ENCODE results near the gene SNRPD3. TPM values are rescaled to one million over a fixed set of nuclear protein-coding genes. Genes with fewer than 3 reads are reported as not detected.

SNRPD3 gene
- total and polyA plus RNA-seq, 9 of the 15 experiments (the other 6 are each of a cell fraction or from before 2014, with no cell fraction given): 131 to 366 (median 274) TPM

- TF ChIP-seq, protein P1, sequence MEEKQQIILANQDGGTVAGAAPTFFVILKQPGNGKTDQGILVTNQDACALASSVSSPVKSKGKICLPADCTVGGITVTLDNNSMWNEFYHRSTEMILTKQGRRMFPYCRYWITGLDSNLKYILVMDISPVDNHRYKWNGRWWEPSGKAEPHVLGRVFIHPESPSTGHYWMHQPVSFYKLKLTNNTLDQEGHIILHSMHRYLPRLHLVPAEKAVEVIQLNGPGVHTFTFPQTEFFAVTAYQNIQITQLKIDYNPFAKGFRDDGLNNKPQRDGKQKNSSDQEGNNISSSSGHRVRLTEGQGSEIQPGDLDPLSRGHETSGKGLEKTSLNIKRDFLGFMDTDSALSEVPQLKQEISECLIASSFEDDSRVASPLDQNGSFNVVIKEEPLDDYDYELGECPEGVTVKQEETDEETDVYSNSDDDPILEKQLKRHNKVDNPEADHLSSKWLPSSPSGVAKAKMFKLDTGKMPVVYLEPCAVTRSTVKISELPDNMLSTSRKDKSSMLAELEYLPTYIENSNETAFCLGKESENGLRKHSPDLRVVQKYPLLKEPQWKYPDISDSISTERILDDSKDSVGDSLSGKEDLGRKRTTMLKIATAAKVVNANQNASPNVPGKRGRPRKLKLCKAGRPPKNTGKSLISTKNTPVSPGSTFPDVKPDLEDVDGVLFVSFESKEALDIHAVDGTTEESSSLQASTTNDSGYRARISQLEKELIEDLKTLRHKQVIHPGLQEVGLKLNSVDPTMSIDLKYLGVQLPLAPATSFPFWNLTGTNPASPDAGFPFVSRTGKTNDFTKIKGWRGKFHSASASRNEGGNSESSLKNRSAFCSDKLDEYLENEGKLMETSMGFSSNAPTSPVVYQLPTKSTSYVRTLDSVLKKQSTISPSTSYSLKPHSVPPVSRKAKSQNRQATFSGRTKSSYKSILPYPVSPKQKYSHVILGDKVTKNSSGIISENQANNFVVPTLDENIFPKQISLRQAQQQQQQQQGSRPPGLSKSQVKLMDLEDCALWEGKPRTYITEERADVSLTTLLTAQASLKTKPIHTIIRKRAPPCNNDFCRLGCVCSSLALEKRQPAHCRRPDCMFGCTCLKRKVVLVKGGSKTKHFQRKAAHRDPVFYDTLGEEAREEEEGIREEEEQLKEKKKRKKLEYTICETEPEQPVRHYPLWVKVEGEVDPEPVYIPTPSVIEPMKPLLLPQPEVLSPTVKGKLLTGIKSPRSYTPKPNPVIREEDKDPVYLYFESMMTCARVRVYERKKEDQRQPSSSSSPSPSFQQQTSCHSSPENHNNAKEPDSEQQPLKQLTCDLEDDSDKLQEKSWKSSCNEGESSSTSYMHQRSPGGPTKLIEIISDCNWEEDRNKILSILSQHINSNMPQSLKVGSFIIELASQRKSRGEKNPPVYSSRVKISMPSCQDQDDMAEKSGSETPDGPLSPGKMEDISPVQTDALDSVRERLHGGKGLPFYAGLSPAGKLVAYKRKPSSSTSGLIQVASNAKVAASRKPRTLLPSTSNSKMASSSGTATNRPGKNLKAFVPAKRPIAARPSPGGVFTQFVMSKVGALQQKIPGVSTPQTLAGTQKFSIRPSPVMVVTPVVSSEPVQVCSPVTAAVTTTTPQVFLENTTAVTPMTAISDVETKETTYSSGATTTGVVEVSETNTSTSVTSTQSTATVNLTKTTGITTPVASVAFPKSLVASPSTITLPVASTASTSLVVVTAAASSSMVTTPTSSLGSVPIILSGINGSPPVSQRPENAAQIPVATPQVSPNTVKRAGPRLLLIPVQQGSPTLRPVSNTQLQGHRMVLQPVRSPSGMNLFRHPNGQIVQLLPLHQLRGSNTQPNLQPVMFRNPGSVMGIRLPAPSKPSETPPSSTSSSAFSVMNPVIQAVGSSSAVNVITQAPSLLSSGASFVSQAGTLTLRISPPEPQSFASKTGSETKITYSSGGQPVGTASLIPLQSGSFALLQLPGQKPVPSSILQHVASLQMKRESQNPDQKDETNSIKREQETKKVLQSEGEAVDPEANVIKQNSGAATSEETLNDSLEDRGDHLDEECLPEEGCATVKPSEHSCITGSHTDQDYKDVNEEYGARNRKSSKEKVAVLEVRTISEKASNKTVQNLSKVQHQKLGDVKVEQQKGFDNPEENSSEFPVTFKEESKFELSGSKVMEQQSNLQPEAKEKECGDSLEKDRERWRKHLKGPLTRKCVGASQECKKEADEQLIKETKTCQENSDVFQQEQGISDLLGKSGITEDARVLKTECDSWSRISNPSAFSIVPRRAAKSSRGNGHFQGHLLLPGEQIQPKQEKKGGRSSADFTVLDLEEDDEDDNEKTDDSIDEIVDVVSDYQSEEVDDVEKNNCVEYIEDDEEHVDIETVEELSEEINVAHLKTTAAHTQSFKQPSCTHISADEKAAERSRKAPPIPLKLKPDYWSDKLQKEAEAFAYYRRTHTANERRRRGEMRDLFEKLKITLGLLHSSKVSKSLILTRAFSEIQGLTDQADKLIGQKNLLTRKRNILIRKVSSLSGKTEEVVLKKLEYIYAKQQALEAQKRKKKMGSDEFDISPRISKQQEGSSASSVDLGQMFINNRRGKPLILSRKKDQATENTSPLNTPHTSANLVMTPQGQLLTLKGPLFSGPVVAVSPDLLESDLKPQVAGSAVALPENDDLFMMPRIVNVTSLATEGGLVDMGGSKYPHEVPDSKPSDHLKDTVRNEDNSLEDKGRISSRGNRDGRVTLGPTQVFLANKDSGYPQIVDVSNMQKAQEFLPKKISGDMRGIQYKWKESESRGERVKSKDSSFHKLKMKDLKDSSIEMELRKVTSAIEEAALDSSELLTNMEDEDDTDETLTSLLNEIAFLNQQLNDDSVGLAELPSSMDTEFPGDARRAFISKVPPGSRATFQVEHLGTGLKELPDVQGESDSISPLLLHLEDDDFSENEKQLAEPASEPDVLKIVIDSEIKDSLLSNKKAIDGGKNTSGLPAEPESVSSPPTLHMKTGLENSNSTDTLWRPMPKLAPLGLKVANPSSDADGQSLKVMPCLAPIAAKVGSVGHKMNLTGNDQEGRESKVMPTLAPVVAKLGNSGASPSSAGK (IDR thresholded peaks at IDR 0.05): no peak
- TF ChIP-seq RNF219 (CRISPR knock-in tag; IDR thresholded peaks at IDR 0.05) (no peak), ZNF184 (CRISPR knock-in tag; IDR thresholded peaks at IDR 0.05) (no peak), SNAPC5 (CRISPR knock-in tag; IDR thresholded peaks at IDR 0.05) (no peak), NR2C2 (CRISPR knock-in tag; IDR thresholded peaks at IDR 0.05) (peak; percentile 84), NR2C2 (tag; IDR thresholded peaks at IDR 0.05) (peak; percentile 89), ZKSCAN8 (CRISPR knock-in tag; IDR thresholded peaks at IDR 0.05) (no peak), ARID1B (IDR thresholded peaks at IDR 0.05) (no peak), ZNF431 (CRISPR knock-in tag; IDR thresholded peaks at IDR 0.05) (no peak), CBFA2T3 (IDR thresholded peaks at IDR 0.05) (peak; percentile 52), MEF2A (IDR thresholded peaks at IDR 0.05; ENCODE audit: control insufficient read depth, low read depth, low read length) (no peak), HDAC1 (IDR thresholded peaks at IDR 0.05) (peak in 1 of 2 experiments; percentile 68; a peak in 2 of 4 replicates), HOXB6 (CRISPR knock-in tag; IDR thresholded peaks at IDR 0.05; ENCODE audit: borderline replicate concordance) (no peak)
Observed at GRCh38 chr22:24525416-24526037, 30.3 kb upstream of the SNRPD3 start (continued).
